GM21529 (cell line): ENCODE measurements around the gene DGKB.

Experiments used
- ATAC-seq: cut with Tn5 transposase; IDR thresholded peaks from one replicate; pipeline ENCODE4 v1.9.1; 2021; ENCODE audit not compliant: unreplicated experiment

The DGKB gene

GRCh38 chr7:14861456-14861855 is 41.1 kb downstream of the DGKB start:
- no peak for ATAC-seq

GRCh38 chr7:14859267-14859666 is 43.3 kb downstream of the DGKB start:
- ATAC-seq: no peak

DNA sequence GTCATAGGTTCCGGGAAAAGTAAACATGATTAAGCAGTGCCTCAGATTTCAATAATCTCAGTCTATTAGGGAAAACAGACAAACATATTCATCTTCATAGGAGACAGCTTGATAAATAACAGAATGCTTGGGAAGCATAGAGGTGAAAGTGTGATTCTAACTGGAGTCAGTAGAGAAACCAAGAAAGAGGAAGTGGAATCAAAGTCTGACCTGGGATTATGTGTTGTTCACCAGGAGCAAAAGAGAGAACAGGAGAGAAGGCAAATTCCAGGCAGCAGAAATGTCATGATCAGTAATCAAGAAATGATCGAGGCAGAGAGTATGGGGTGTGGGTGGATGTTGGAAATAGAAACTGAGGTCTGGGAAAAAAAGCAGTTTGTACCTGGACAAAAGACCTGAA is 43.7 kb downstream of the DGKB start:
- no peak for ATAC-seq

DNA sequence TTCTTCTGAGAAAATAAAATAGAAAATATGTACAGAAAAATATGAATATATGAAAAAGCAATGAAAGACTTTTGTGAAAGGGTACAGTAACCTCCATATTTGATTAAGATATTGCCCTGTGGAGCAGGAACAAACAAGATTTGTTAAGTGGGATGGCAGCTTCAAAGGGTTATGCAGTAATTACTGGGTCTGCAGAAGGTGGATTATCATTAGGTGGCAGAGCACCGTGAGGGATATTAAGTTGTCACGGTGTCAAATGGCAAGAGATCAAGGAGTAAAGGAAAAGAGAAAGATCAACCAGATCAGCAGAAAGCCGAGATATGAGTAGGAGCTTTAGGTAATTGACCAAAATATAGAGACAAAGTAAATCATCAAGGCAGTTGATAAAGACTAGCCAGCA is 44.1 kb downstream of the DGKB start:
- ATAC-seq: no peak

GRCh38 chr7:14855033-14855794 is 47.3 kb downstream of the DGKB start:
- ATAC-seq: no peak

GRCh38 chr7:14854471-14854870 is 48.1 kb downstream of the DGKB start:
- no peak for ATAC-seq

DNA sequence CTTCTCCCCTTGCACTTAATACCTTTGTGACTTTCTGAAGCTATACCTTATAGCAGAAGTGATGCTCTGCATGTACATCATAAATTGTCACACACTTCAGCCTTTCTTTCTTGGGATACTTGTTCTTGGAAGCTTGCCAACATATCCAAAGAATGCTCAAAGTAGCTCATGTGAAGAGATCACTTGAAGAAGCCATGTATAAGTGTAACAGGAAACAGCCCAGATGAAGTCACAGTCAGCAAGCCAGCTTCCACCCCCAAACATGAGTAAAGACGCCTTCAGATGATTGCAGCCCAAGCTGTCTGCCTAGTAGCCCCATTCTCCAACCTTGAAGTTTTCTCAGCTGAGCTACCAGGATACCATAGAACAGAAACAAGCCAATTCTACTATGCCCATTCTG is 50.9 kb downstream of the DGKB start:
- no peak for ATAC-seq

DNA sequence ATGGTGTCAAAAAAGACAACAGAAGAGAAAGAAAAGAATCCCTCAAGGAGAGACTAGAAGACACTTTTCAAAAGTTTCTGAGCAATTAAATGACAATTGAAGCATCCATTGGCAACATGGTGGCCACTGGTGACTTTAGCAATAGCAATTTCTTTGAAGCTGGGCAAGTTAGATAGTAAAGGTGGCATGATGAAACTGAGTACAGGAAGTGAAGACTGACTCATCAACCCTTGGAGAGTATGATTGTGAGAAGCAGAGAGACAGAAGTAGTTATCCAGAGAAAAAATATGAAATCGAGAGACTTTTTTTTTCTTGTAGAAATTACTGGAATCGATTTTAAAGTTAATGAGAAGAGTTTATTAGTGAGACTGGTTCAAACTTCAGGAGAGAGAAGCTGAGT is 52.5 kb downstream of the DGKB start:
- ATAC-seq: no peak

GRCh38 chr7:14846405-14846804 is 56.1 kb downstream of the DGKB start:
- ATAC-seq: no peak

DNA sequence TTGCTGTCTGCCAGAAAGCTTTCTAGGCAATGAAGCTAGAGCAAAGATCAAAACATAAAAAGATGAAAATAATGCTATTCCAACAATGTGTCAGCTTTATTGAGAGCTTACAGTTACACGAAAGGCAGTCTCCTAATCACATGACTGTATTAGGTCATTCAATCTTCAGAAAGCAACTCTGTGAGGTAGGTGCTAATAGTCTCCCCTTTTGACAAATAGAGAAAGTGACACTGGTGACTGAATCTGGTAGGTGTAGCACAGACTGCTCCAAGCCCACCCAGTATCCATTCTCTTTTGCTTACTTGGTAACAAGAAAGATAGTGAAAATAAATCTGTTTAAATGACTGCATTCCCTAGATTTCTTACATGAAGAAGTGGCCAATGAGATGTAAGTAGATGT is 58.8 kb downstream of the DGKB start:
- no peak for ATAC-seq

- ATAC-seq: no peak
These were observed 60.0 kb downstream of the DGKB start for GRCh38 chr7:14842523-14842922.

- no peak for ATAC-seq
These were observed 60.7 kb downstream of the DGKB start for GRCh38 chr7:14841869-14842268.

GRCh38 chr7:14841086-14841485 is 61.5 kb downstream of the DGKB start:
- no peak for ATAC-seq

GRCh38 chr7:14839307-14839706 is 63.2 kb downstream of the DGKB start:
- ATAC-seq: no peak

- ATAC-seq: no peak
These were observed 65.3 kb downstream of the DGKB start for GRCh38 chr7:14837216-14837615.

DNA sequence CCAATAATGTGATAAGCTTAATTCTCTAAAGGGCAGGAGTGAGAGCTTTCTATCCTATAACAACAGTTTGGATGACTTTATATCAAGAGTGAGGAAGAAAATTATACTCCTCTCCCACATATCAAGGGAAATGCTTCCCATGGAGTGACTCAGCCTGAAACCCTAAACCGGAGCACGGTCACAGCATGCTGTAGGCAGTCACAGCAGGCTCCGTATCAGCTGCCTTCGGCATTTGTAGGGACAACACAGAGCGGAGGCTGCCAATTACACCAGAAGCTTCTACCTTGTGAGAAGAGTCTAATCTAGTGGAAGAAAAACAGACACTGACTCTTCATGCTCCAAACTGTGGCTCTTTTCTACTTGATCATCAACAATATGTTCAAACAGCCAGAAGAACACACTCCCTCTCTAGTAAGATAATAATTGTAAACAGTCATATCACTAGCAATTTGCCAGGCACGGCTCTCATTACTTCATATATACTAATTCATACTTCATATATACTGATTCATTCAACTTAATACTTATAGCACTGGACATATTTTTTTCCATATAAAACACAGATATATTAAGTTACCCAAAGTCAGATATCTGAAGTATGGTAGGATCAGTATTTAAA is 65.9 kb downstream of the DGKB start:
- no peak for ATAC-seq

GRCh38 chr7:14836006-14836405 is 66.5 kb downstream of the DGKB start:
- ATAC-seq: no peak

GRCh38 chr7:14835384-14835783 is 67.2 kb downstream of the DGKB start:
- no peak for ATAC-seq

- ATAC-seq: no peak
These were observed 67.7 kb downstream of the DGKB start for GRCh38 chr7:14834883-14835282.

GRCh38 chr7:14834456-14834855 is 68.1 kb downstream of the DGKB start:
- ATAC-seq: peak; percentile 69

- no peak for ATAC-seq
These were observed 68.8 kb downstream of the DGKB start for GRCh38 chr7:14833707-14834106.

DNA sequence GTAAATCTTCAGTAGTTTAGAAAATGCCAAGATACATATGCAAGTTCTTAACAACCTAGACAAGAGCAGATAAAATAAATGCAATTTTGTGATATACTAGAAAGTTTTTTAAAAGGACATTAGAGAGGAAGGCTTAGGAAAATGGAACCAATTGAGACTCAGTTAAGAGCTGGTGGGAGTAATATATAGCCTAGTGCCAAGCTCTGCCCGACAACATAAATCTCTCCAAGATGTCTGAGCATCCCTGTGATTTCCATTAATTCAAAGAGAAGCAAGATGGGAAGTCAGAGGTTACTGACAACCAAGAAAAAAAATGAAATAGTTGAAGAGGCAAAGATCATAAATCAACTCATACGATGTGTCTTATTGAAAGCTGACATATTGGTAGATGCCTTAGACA is 74.5 kb downstream of the DGKB start:
- ATAC-seq: no peak

DNA sequence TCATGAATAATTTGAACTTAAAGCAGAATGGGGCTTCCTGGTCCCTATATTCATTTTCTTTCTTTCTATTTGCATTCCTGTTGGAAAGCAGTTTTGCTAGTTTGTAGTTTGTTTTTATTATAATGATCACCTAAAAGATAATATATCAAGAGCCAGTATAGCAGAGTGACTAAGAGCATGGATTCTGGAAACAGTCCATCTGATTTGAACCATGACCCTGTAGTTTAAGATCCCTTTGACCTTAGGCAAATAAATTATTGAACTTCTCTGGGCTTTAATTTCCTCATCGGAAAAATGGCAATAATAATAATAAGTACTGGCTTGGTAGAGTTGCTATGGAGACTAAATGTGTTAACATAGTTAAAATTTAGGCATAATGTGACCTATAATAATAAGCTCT is 76.1 kb downstream of the DGKB start:
- no peak for ATAC-seq
